K562 (cell line): ENCODE data around the gene RNF2. TPM values are rescaled to one million over a fixed set of nuclear protein-coding genes. Genes with fewer than 3 reads are reported as not detected.

ENCODE experiments used
- ATAC-seq: fragments of 200-7000 bp; cut with Tn5 transposase; 3 replicates; pipeline ENCODE4 v1.9.1; 2020; ENCODE audit warnings: moderate library complexity
- BruUV-seq: library from RNA; stranded (reverse); fragments of 400-500 nt; replicated peaks from 2 replicates; lab custom pipeline; 2021; lab: Mats Ljungman, UMichigan
- CTCF ChIA-PET: fragments of 300-600 bp; formaldehyde crosslinking; extraction: SDS; loops from one replicate; lab custom pipeline; 2021; ENCODE audit warnings: low intra/inter-chr PET ratio; lab: Yijun Ruan, JAX
- POLR2A ChIA-PET: fragments of 300-600, 350-650 bp; sonication (Branson Sonifier 250); formaldehyde crosslinking; extraction: SDS; loops from one replicate; lab custom pipeline; 2021; ENCODE audit warnings: antibody characterized with exemption, inconsistent platforms; lab: Yijun Ruan, JAX
- DNase-seq, 4 experiments: peaks; one replicate each; pipeline versions ENCODE4 v3.0.0 to v3.0.0-alpha.2; 2011 to 2018; ENCODE audit warnings: low spot score in 3 of 4, mixed read lengths in 3 of 4; ENCODE audit errors: extremely low read depth in 1 of 4
- FAIRE-seq: peaks from 2 replicates; lab custom pipeline; 2011; peaks lifted over from hg19 to GRCh38; lab: Jason Lieb, UNC
- H2AFZ ChIP-seq: 2 replicates; pipeline ENCODE4 v1.6.0; 2011; ENCODE audit warnings: low read depth, low read length, control low read depth, inconsistent platforms
- H3K27ac ChIP-seq: fragments of 200-600 bp; 3 replicates; pipeline ENCODE4 v1.8.0; 2011; ENCODE audit warnings: low read depth, mild to moderate bottlenecking, control low read depth, inconsistent platforms, low read length, moderate library complexity, mixed read lengths; ENCODE audit errors: extremely low read depth
- H3K27me3 ChIP-seq, 2 experiments: fragments of 300-600 bp in 1 of 2; 2 replicates in 1 of 2; 3 replicates in 1 of 2; pipeline versions ENCODE4 v1.6.0 to v1.8.0; 2011; ENCODE audit warnings: inconsistent platforms in 2 of 2, low read length in 2 of 2, mild to moderate bottlenecking in 1 of 2, mixed read lengths in 1 of 2, moderate library complexity in 1 of 2; ENCODE audit not compliant: control insufficient read depth in 2 of 2, insufficient read depth in 2 of 2
- H3K36me3 ChIP-seq: fragments of 300-600 bp; 3 replicates; pipeline ENCODE4 v1.8.0; 2011; ENCODE audit warnings: mild to moderate bottlenecking, low read length, inconsistent platforms; ENCODE audit not compliant: control insufficient read depth, insufficient read depth
- H3K4me1 ChIP-seq, 2 experiments: fragments of 200-600 bp in 1 of 2; replicated peaks in 1 of 2; 2 replicates in 1 of 2; 3 replicates in 1 of 2; pipeline versions ENCODE4 v1.5.1 to v1.8.0; 2011; ENCODE audit warnings: inconsistent platforms in 2 of 2, low read length in 2 of 2, mild to moderate bottlenecking in 1 of 2, mixed read lengths in 1 of 2, moderate library complexity in 1 of 2; ENCODE audit not compliant: control insufficient read depth in 2 of 2, insufficient read depth in 2 of 2
- H3K4me2 ChIP-seq: 2 replicates; pipeline ENCODE4 v1.6.1; 2011; ENCODE audit warnings: low read length, control low read depth, inconsistent platforms, mixed read lengths; ENCODE audit not compliant: insufficient read depth
- H3K4me3 ChIP-seq: fragments of 200-600 bp; sonication (generic), shearing (Covaris generic); 2 replicates; pipeline ENCODE4 v1.5.1; 2016; ENCODE audit warnings: control low read depth, inconsistent platforms
- H3K79me2 ChIP-seq: fragments of 200-600 bp; 3 replicates; pipeline ENCODE4 v1.8.0; 2011; ENCODE audit warnings: low read length, inconsistent platforms; ENCODE audit not compliant: control insufficient read depth, insufficient read depth
- H3K9ac ChIP-seq, 2 experiments: 2 replicates each; pipeline versions ENCODE4 v1.6.0 to v1.6.1; 2011; ENCODE audit warnings: low read depth in 2 of 2, low read length in 2 of 2, control low read depth in 1 of 2, inconsistent platforms in 1 of 2, mild to moderate bottlenecking in 1 of 2, mixed read lengths in 1 of 2; ENCODE audit not compliant: insufficient read depth in 1 of 2
- H3K9me1 ChIP-seq: one replicate; pipeline ENCODE4 v1.6.0; 2011; ENCODE audit warnings: inconsistent platforms, mild to moderate bottlenecking, low read length, moderate library complexity; ENCODE audit not compliant: control insufficient read depth, insufficient read depth
- H3K9me3 ChIP-seq: replicated peaks from 2 replicates; pipeline ENCODE4 v1.5.1; 2011; ENCODE audit warnings: low read depth, low read length, inconsistent platforms; ENCODE audit not compliant: control insufficient read depth, insufficient read depth
- H4K20me1 ChIP-seq: replicated peaks from 2 replicates; pipeline ENCODE4 v1.6.1; 2011; ENCODE audit warnings: low read length, inconsistent platforms, mixed read lengths; ENCODE audit not compliant: control insufficient read depth, insufficient read depth
- CXXC5 ChIP-seq: fragments of 250-450 bp; sonication (Bioruptor Pico); IDR thresholded peaks from 2 replicates; pipeline ENCODE4 v1.8.0; 2022; ENCODE audit warnings: inconsistent platforms, mild to moderate bottlenecking, moderate library complexity
- ESRRB ChIP-seq: fragments of 250-450 bp; sonication (Bioruptor Pico); IDR thresholded peaks from 2 replicates; pipeline ENCODE4 v1.5.0; 2020; ENCODE audit warnings: mild to moderate bottlenecking, moderate library complexity, borderline replicate concordance
- ILF3 ChIP-seq: fragments of 450-650 bp; IDR thresholded peaks from 2 replicates; pipeline ENCODE4 v1.6.1; 2018; ENCODE audit warnings: antibody characterized with exemption, mild to moderate bottlenecking, moderate library complexity, borderline replicate concordance
- MTF1 ChIP-seq: fragments of 250-450 bp; sonication (Bioruptor Pico); IDR thresholded peaks from 2 replicates; pipeline ENCODE4 v1.9.0; 2021; ENCODE audit warnings: moderate library complexity, mild to moderate bottlenecking, inconsistent platforms, borderline replicate concordance
- POLR3A ChIP-seq: IDR thresholded peaks from 2 replicates; pipeline ENCODE4 v1.6.1; 2011; ENCODE audit warnings: borderline replicate concordance, mild to moderate bottlenecking, moderate library complexity; ENCODE audit not compliant: insufficient read length, insufficient read depth; ENCODE audit errors: extremely low read depth
- POU5F1 ChIP-seq: fragments of 150-350 bp; IDR thresholded peaks from 2 replicates; pipeline ENCODE4 v1.6.1; 2014; ENCODE audit warnings: borderline replicate concordance, low read length, low read depth, mild to moderate bottlenecking; ENCODE audit not compliant: partially characterized antibody
- RREB1 ChIP-seq: fragments of 250-450 bp; sonication (Bioruptor Pico); IDR thresholded peaks from 2 replicates; pipeline ENCODE4 v1.4.0; 2020
- ZBED1 ChIP-seq: IDR thresholded peaks from 2 replicates; pipeline ENCODE4 v1.6.1; 2014
- ZKSCAN8 ChIP-seq: fragments of 200-800 bp; sonication (Bioruptor generic); IDR thresholded peaks from 2 replicates; pipeline ENCODE4 v1.6.1; 2016; ENCODE audit warnings: missing genetic modification characterization, missing compliant biosample characterization
- ZNF431 ChIP-seq: sonication (generic); formaldehyde crosslinking; IDR thresholded peaks from 2 replicates; pipeline ENCODE4 v1.8.0; 2022; ENCODE audit warnings: mild to moderate bottlenecking, missing genetic modification reagents
- ZNF830 ChIP-seq: fragments of 250-450 bp; sonication (Bioruptor Pico); IDR thresholded peaks from 2 replicates; pipeline ENCODE4 v1.5.0; 2021; ENCODE audit warnings: mild to moderate bottlenecking
- ZSCAN32 ChIP-seq: fragments of 450-650 bp; formaldehyde crosslinking; IDR thresholded peaks from 2 replicates; pipeline ENCODE4 v1.4.0; 2020; ENCODE audit warnings: mild to moderate bottlenecking, moderate library complexity
- whole genome bisulfite sequencing: fragments of 100-300 bp; shearing (Covaris generic); methylation state at CpG from one replicate; pipeline ENCODE4 v1.1.6; 2016; ENCODE audit warnings: low coverage, mixed read lengths; ENCODE audit not compliant: insufficient coverage; ENCODE audit errors: missing lambda C conversion rate; 5-methylcytosine and 5-hydroxymethylcytosine counted together
- in situ Hi-C: fragments of 300-500 bp; cut with MboI; formaldehyde crosslinking; loops from 4 replicates; pipeline ENCODE4 v1.15.0; 2018; ENCODE audit warnings: inconsistent platforms, mixed read lengths
- intact Hi-C: fragments of 100-400 bp; cut with micrococcal nuclease; formaldehyde crosslinking; loops from 2 replicates; pipeline ENCODE4 v1.14.2; 2022
- polyA plus RNA-seq, 8 experiments: library from polyadenylated mRNA; depleted of rRNA in 4 of 8; stranded (reverse) in 5 of 8; unstranded in 3 of 8; fragments of >200 nt; fragmentation: Nextera tagmentation in 2 of 8; fragmentation: Illumina TruSeq in 1 of 8; extraction: Ambion mirVana in 2 of 8; extraction: Trizol in 1 of 8; gene quantifications; 2 replicates each; pipeline versions ENCODE4 v1.2.1 to v1.2.3, GENCODE V29; 2011 to 2014; ENCODE audit warnings: inconsistent platforms in 1 of 8, missing spikeins in 1 of 8
- total RNA-seq, 7 experiments: library from RNA; depleted of rRNA in 6 of 7; stranded (reverse); fragments of >200 nt in 6 of 7; fragmentation: Illumina TruSeq in 2 of 7; extraction: Trizol in 2 of 7; gene quantifications; 2 replicates each; pipeline versions ENCODE4 v1.2.1 to v1.2.3, GENCODE V29; 2011 to 2021; ENCODE audit warnings: low replicate concordance in 1 of 7
- TF ChIP-seq, protein P1 (sequence below), 2 experiments: fragments of 250-450 bp in 1 of 2; fragments of 450-650 bp in 1 of 2; sonication (Bioruptor Pico) in 1 of 2; IDR thresholded peaks; 2 replicates each; pipeline versions ENCODE4 v1.6.1 to v1.8.0; 2016 to 2021; ENCODE audit warnings: mild to moderate bottlenecking in 2 of 2, moderate library complexity in 2 of 2, missing compliant biosample characterization in 1 of 2, missing genetic modification characterization in 1 of 2
- TF ChIP-seq, protein P2 (sequence below): fragments of 250-450 bp; sonication (Bioruptor Pico); IDR thresholded peaks from 2 replicates; pipeline ENCODE4 v1.9.0; 2021; ENCODE audit warnings: mild to moderate bottlenecking

RNF2 gene
- total and polyA plus RNA-seq, 9 of the 15 experiments (the other 6 are each of a cell fraction or from before 2014, with no cell fraction given): 7.1 to 66.5 (median 32.9) TPM

DNA sequence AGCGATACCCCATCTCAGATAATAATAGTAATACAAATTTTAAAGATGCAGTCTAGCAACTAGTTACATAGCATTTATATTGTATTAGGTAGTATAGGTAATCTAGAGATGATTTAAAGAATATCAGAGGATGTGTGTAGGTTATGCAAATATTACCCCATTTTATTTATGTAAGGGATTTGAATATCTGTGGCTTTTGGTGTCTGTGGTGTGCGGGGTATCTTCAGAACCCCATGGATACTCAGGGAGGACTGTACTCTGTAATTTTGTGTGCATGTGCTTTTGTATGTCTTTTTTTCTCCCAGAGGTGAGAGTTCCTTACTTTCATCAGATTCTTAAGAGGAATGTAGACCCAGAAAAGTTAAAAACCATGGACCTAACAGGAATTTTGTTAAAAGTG lies 12.8 kb downstream of the RNF2 start:
- Histone ChIP-seq H3K4me1 (peaks cover 0 to 11% of the 10 kb centered on the region in 2 experiments; a peak in 2 of 5 replicates), H3K27me3 (no peaks in the 10 kb centered on the region), H3K79me2 (peaks cover 98% of the 10 kb centered on the region), H3K4me2 (no peak overlapping the region), H3K9me1 (no peaks in the 10 kb centered on the region), H4K20me1 (no peaks in the 10 kb centered on the region), H3K9me3 (no peaks in the 10 kb centered on the region), H2AFZ (no peak overlapping the region), H3K9ac (no peak overlapping the region), H3K4me3 (no peak overlapping the region), H3K36me3 (0 out of 3 replicates have a peak, but pooled peaks cover 3% of the 10 kb centered on the region), H3K27ac (no peak overlapping the region)
- WGBS: 83% methylated on average over 2 of the region's 2 CpGs
- ATAC-seq: no peak
- ChIA-PET CTCF (no interaction called here), POLR2A (no interaction called here)
- intact Hi-C loops (no loop called here), in situ Hi-C loops (no loop called here)
- no TSS peak for BruUV-seq
- no peak for FAIRE-seq
- DNase-seq: no peak
- no peak for TF ChIP-seq MTF1 (CRISPR knock-in tag)
- no peak for TF ChIP-seq POU5F1
- TF ChIP-seq, protein P1, sequence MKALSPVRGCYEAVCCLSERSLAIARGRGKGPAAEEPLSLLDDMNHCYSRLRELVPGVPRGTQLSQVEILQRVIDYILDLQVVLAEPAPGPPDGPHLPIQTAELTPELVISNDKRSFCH (CRISPR knock-in tag; IDR thresholded peaks at IDR 0.05): no peak
- TF ChIP-seq, protein P1 (tag; IDR thresholded peaks at IDR 0.05): no peak
- TF ChIP-seq RREB1 (CRISPR knock-in tag): no peak
- no peak for TF ChIP-seq ZSCAN32
- no peak for TF ChIP-seq ESRRB (CRISPR knock-in tag)
- no peak for TF ChIP-seq ZNF830
- no peak for TF ChIP-seq ZBED1
- no peak for TF ChIP-seq ZNF431
- no peak for TF ChIP-seq ILF3
- no peak for TF ChIP-seq CXXC5 (CRISPR knock-in tag)
- TF ChIP-seq ZKSCAN8 (CRISPR knock-in tag): no peak
- TF ChIP-seq POLR3A: no peak
- TF ChIP-seq, protein P2, sequence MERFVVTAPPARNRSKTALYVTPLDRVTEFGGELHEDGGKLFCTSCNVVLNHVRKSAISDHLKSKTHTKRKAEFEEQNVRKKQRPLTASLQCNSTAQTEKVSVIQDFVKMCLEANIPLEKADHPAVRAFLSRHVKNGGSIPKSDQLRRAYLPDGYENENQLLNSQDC (CRISPR knock-in tag): no peak
